Activated naive CD4-positive, alpha-beta T cell treated with anti-CD3 and anti-CD28 coated beads, Interleukin-2, amount 50 U/mL, for 72 hours (primary cell): Measurements from ENCODE around the gene DOCK9. TPM values are rescaled to one million over a fixed set of nuclear protein-coding genes. Genes with fewer than 3 reads are reported as not detected.

ENCODE experiments used
- ATAC-seq, 2 donors: fragments of 150-1000 bp; cut with Tn5 transposase; 2 replicates each; pipeline ENCODE4 v1.10.0; 2021; ENCODE audit warnings: mild to moderate bottlenecking in 2 of 2, moderate library complexity in 2 of 2
- DNase-seq, 2 donors: peaks; one replicate each; pipeline ENCODE4 v3.0.0; 2021 to 2022; ENCODE audit warnings: low spot score in 2 of 2
- H3K27ac Mint-ChIP-seq, 2 donors: one replicate each; pipeline ENCODE4 v1.8.0; 2022; ENCODE audit warnings: mild to moderate bottlenecking in 2 of 2, mixed read lengths in 2 of 2
- H3K36me3 Mint-ChIP-seq, 2 donors: one replicate each; pipeline ENCODE4 v1.8.0; 2022; ENCODE audit warnings: mixed read lengths in 2 of 2
- H3K9me3 Mint-ChIP-seq, 2 donors: one replicate each; pipeline ENCODE4 v1.8.0; 2022; ENCODE audit warnings: mixed read lengths in 2 of 2
- total RNA-seq, 2 donors: library from RNA; stranded (reverse); gene quantifications; one replicate each; pipeline ENCODE4 v1.2.3, GENCODE V29; 2022

The DOCK9 gene
- total RNA-seq, 2 donors from 2014 or later: 32.4 to 60.5 TPM

DNA sequence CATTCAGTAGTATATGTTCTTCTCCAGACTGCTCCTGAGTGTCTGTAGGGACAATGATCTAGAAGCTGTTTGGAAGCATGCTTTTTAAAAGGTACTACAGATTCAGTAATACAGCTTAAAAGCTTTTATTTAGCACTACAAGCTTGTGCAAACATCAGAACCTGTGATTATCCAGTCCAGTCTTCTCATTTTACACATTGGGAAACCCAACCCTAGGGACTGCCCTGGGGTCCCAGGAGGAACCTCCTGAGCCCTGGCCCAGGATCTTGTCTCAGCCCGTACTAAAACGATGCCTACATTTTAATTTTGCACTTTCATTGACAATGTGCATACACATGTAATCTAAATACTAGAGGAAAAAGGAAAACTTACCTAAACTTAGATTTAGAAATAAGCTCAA is 12.5 kb downstream of the DOCK9 start:
- peaks cover 0 to 9% of the 10 kb centered on the region in 2 donors for H3K36me3 Mint-ChIP-seq
- no peaks in the 10 kb centered on the region for H3K9me3 Mint-ChIP-seq
- no peak for DNase-seq
- H3K27ac Mint-ChIP-seq: no peak overlapping the region
- ATAC-seq: no peak

DNA sequence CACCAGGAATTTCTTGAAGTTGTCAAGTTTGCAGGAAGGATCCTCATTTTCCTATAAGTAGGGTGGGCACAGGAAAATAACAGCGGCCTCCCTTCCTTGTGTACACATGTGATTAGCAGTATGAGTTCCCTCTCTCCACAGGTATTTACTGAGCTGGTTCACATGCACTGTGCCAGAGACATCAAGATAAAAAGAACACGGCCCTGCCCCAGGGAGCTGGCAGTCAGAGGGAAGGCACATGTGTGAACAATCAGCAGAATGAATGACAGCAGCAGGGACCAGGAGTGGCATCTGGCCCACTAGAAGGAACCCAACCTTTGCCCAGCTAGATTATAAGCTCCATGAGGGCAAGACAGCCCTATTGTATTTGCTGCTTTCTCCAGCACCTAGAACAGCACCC is 13.9 kb downstream of the DOCK9 start:
- DNase-seq: no peak
- Mint-ChIP-seq H3K27ac (no peak overlapping the region), H3K36me3 (peaks cover 0 to 3% of the 10 kb centered on the region in 2 donors), H3K9me3 (no peaks in the 10 kb centered on the region)
- ATAC-seq: no peak

DNA sequence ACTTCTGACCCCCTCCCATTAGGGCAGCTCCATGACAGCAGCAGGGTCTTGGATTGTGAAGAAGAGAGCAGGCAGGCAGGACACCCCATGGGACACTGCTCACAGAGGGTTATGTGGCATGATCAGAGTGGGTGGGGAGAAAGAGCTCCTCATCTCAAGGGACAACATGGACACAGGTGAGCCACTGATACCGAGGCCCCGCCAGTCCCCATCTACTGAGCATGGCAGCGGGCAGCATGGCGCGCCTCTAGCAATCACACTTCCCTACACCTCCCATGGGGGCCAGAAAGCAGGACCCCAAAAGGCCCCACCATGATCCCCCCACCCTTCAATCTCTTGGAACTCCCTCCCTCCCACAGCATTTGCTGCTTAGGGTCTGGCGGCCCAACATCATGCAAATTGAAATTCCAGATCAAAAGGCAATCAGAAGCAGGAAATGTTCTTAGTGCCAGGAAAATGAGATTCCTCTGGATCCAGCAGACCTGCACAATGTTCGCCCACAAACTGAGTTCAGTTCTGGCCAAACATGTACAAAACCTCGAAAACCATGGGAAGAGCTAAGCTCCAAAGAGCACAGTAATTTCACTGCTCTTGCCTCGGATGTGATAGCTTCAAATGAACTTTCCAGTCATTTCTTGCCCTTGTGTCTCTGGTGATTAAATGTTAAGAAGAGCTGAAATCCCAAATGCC is 14.8 kb downstream of the DOCK9 start:
- no peaks in the 10 kb centered on the region for H3K36me3 Mint-ChIP-seq
- no peaks in the 10 kb centered on the region for H3K9me3 Mint-ChIP-seq
- ATAC-seq (no peak), DNase-seq (no peak)
- H3K27ac Mint-ChIP-seq: no peak overlapping the region

DNA sequence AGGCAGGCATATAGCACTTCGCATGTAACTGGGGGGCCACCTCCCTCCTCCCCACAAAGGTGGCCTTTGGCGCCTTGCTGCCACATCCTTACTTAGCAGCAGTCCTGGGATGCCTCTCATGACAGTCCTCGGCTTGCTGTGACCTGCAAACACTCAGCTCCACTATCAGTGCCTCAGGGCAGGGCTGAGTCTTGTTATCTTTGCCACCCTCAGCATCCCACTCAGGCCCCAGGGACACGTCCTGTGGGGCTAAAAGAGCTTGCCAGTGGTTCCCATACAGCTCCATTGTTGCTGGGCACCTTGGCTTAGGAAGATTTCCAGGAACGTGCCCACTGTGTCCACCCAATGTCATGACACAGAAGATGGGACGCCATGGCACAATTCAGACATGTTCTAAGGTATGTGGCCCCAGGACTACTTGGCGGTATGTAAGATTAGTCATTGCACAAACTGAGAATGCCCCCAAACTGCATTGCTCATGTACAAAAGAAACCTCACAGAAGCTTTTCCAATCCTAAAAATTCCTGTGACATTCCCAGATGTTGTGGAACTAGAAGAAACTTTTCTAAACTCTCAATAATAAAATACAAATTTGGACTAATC is 16.3 kb downstream of the DOCK9 start:
- Mint-ChIP-seq H3K27ac (no peak overlapping the region), H3K9me3 (no peaks in the 10 kb centered on the region)
- DNase-seq: no peak

DNA sequence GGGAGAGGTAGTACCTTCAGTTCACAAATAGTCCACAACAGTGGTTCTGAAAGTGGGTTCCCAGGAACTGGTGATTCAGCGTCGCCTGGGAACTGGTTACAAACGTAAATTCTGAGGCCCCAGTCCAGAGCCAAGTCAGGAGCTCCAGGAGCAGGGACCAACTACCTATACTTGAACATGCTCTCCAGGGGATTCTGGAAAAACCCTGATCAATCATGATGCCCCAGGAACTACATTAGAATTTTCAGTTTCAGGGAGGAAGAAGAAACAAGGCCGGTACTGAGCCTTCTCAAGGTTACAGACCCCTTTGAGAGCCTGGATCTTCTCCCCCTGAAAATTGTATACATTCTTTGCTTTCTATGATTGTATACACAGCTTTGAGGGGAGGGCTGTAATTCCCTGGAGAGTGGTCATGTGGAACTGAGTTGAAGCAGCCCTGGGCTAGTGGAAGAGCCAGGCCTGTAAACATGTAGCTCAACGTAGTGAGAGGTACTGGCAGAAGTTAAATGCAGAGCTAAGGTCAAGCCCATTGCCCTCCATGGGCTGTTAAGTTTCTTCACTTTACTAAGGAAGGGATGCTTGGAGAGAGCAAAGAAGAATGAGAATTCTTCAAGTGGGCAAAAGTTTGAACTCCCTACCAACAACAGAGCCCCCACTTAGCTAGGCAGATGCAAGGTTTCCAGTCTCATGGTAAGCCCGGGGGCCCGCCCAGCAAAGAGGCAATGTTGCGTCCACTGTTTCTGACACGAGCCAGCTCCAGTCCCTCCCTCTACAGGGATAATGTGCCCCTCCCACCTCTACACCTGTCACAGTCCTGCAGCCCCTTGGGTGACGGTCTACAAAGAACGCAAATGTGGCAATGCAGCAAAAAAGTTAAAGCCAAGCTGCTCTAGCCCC is 17.0 kb downstream of the DOCK9 start:
- Mint-ChIP-seq H3K36me3 (no peaks in the 10 kb centered on the region), H3K9me3 (no peaks in the 10 kb centered on the region), H3K27ac (peak overlapping the region; percentile 22 to 52)
- ATAC-seq (no peak), DNase-seq (no peak)

More for the DNA sequence above, 16.3 kb downstream of the DOCK9 start:
- H3K36me3 Mint-ChIP-seq: no peaks in the 10 kb centered on the region
- no peak for ATAC-seq

DNA sequence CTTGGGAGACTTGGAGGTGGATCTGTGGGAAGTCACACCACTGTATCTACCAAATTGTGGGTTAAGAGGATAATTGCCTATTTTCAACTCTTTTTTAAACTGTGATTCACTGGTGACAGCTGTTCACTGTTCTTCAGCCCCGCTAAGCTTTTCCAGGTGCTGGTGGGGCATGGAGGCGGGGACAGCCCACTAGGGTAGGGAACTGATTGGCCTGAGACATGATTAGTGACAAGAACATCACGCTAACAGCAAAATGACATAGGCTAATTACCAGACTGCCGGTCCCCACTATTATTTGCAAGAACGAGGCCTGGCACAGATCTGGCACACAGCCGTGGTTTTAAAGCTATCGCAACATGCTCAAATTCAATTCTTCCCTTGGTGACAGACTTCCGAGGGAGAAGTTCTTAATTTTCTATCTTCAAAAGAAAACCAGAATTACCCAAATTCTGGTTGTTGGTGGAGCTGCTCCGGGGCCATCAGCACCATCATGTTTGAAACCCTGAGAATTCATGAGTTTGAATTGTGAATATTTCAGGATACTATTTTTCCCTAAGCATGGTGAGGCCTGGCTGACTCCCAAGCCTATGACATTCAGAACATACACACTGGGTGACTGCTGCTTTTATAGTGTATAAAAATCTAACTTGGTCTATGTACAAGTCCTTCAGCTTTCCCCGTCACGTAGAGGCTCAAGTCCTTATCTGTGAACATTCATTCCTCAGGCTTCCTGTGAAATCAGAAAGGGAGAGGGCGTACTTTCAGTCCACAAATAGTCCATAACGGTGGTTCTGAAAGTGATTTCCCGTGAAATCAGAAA is 17.9 kb downstream of the DOCK9 start:
- no peak overlapping the region for H3K27ac Mint-ChIP-seq
- no peak for ATAC-seq
- no peak for DNase-seq
- H3K9me3 Mint-ChIP-seq: no peaks in the 10 kb centered on the region
- no peaks in the 10 kb centered on the region for H3K36me3 Mint-ChIP-seq

DNA sequence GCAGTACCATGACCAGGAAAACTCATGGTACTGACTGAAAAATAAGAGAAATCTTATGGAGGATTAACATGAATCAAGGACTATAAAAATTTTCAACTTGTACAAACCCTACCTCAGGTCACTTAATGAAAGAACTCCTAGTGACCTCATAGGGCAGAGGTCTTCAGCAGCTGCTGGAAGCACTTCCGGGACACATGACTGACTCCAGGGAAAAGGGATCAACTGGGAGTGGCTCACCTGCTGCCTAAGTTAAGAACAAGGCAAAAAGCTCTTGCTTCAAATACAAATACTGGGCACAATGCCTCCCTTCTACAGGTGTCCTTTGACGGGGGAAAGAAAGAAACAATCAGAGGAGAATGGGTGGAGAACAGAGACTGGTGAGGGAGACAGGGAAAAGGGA is 18.6 kb downstream of the DOCK9 start:
- Mint-ChIP-seq H3K27ac (peak overlapping the region in 1 of 2 donors; percentile 41), H3K36me3 (peaks cover 0 to 3% of the 10 kb centered on the region in 2 donors), H3K9me3 (no peaks in the 10 kb centered on the region)
- no peak for DNase-seq
- ATAC-seq: no peak

DNA sequence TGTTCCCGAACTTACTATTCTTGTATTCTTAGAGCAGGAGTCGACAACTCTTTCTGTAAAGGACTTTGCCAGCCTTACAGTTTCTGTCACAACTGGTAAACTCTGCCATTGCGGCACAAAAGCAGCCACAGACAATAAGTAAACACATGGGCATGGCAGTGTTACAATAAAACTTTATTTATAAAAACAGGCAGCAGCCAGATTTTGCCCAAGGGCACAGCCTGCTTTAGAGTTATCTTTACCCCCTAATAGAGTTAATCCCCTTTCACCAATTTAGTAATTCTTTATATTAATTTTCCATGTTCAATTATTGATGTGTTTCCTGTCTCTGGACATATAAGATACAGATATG is 19.4 kb downstream of the DOCK9 start:
- Mint-ChIP-seq H3K36me3 (peaks cover 0 to 12% of the 10 kb centered on the region in 2 donors), H3K27ac (no peak overlapping the region)

DNA sequence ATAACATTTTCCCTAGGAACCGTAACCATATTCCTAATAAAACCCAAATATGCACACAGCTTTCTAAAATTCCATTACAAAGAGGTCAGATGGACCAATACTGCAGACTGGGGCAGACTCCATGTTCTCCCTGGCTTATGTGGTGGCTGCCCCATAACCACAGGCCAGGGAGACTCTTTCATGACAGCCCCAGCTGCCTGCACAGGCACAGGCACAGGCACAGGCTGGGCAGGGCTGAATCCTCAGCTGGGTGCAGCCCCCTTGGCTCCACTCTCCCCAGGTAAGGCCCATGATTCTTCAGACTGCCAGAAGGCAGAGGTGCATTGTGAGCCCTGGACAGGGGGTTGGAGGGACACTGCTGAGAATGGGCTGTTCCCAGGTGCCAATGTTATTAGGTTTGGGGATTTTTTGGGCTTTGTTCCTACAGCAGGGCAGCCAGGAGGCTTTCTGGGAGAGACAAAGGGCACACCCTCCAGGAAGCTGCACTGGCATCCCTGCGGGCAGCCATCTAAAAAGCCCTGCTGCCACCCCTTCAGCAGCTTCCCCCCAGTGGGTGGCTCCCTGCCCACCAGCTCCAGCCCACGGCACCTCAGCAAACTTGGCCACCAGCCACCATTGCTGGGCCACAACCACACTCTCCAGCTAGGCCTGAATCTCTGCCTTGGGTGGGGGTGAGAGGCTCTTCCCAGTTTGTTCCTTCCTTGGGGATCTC is 20.0 kb downstream of the DOCK9 start:
- H3K9me3 Mint-ChIP-seq: no peaks in the 10 kb centered on the region
- no peak for DNase-seq
- ATAC-seq: peak in 1 of 2 donors; percentile 26
- no peak overlapping the region for H3K27ac Mint-ChIP-seq
- H3K36me3 Mint-ChIP-seq: peaks cover 0 to 13% of the 10 kb centered on the region in 2 donors

More for the DNA sequence above, 19.4 kb downstream of the DOCK9 start:
- DNase-seq (no peak), ATAC-seq (no peak)
- H3K9me3 Mint-ChIP-seq: no peaks in the 10 kb centered on the region

- ATAC-seq (no peak), DNase-seq (no peak)
- H3K27ac Mint-ChIP-seq: no peak overlapping the region
- H3K9me3 Mint-ChIP-seq: no peaks in the 10 kb centered on the region
- peaks cover 12 to 13% of the 10 kb centered on the region in 2 donors for H3K36me3 Mint-ChIP-seq
Observed at GRCh38 chr13:98955336-98955735, 22.5 kb downstream of the DOCK9 start.

- ATAC-seq: no peak
- H3K36me3 Mint-ChIP-seq: peaks cover 17% of the 10 kb centered on the region in 2 donors
- no peak overlapping the region for H3K27ac Mint-ChIP-seq
- no peak for DNase-seq
- H3K9me3 Mint-ChIP-seq: no peaks in the 10 kb centered on the region
Observed at GRCh38 chr13:98954313-98954712, 23.6 kb downstream of the DOCK9 start.

DNA sequence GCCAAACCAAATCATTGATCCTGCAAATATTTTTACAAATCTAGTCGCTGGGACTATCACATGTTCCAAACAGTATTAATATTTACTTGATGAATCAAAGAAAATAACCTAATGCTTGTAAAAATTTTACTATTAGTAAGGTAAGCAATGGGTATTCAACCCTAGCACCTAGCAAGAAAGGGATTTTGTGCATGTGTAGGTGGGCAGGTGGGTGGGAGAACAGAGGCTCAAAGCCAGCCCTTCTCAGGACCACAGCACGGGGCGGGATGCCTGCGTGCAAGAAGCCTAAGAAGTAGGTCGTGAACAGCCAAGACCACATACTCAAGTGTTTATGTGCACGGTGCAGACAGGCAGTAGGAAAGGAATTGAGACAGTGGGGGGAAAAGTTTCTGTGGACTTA is 26.6 kb downstream of the DOCK9 start:
- H3K36me3 Mint-ChIP-seq: peaks cover 17% of the 10 kb centered on the region in 2 donors
- no peaks in the 10 kb centered on the region for H3K9me3 Mint-ChIP-seq
- DNase-seq (no peak), ATAC-seq (no peak)
- no peak overlapping the region for H3K27ac Mint-ChIP-seq

- DNase-seq: no peak
- peaks cover 17% of the 10 kb centered on the region in 2 donors for H3K36me3 Mint-ChIP-seq
- ATAC-seq: no peak
- H3K9me3 Mint-ChIP-seq: no peaks in the 10 kb centered on the region
- no peak overlapping the region for H3K27ac Mint-ChIP-seq
Observed at GRCh38 chr13:98950705-98951104, 27.2 kb downstream of the DOCK9 start.

GRCh38 chr13:98947925-98948324 is 29.9 kb downstream of the DOCK9 start:
- ATAC-seq (no peak), DNase-seq (no peak)
- H3K27ac Mint-ChIP-seq: no peak overlapping the region
- peaks cover 5 to 17% of the 10 kb centered on the region in 2 donors for H3K36me3 Mint-ChIP-seq
- H3K9me3 Mint-ChIP-seq: no peaks in the 10 kb centered on the region

DNA sequence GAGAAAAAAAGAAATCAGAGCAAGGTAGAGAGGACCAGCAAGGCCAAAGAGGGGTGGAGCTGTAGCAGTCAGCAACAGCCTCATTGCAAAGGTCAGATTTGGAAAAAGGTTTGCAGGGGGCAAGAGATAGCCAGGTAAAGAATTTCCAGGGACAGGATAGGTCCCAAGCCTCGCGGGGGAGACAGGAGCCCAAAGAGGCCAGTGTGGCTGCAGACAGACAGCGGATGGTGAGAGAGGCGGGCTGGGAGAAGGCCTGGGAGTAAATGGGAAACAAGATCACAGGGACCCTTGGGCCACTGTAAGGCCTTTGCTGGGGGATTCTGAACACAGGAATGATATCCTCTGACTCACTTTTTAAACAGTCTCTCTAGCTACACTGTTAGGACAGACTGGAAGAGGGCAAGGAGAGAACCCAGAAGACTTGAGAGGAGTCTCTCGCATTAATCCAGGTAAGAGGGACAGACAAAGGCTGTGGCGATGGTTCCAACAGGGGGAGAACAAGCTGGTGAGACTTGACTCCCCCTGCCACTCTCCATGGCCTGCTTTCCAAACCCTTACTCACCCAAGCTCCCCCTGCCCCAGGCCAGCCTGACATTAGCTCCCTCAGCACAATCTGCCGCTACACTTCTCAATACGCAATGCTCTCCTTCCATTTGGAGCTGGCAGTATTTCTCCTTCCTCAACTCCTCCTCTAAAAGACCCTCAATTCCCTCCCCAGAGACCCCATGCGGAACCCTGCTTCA is 31.8 kb downstream of the DOCK9 start:
- Mint-ChIP-seq H3K36me3 (peaks cover 5 to 10% of the 10 kb centered on the region in 2 donors), H3K9me3 (no peaks in the 10 kb centered on the region), H3K27ac (peak overlapping the region in 1 of 2 donors; percentile 33)
- no peak for DNase-seq
- no peak for ATAC-seq
